Measurements from ENCODE around the gene F8.
"Not testable (repeated sequence)": the region's sequence is repeated elsewhere in the genome, so short reads cannot be mapped to it uniquely, and the experiment has no call there.

Gene F8

DNA sequence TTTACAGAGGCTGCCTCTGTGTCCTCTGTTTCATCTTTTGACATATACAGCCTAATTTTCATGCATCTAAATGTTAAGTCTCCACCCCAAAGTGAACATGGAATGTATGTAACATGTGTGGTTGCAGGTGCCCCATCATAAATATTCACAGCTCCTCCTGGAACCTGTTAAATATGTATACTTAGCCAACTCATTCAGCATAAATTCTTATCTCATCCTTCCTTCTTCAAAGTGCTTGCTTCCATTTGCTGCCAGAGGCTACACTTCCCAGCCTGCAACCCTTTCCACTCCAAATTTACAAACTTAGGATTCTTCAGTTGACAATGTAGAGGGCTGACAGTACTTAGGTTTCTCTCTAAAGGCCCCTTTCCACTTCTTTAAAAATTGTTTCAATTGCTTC is 60.6 kb downstream of the F8 start:
- no peak overlapping the region for H3K4me3 ChIP-seq (ENCODE audit: low read length, poor library complexity, severe bottlenecking)
- no peaks in the 10 kb centered on the region for H3K79me2 ChIP-seq (ENCODE audit: insufficient read depth, low read length)
- no peaks in the 10 kb centered on the region for H3K36me3 ChIP-seq (ENCODE audit: insufficient read depth, low read length)
- H3K9me3 ChIP-seq (ENCODE audit: insufficient read depth, low read depth, low read length), result no peaks in the 10 kb centered on the region
- H4K20me1 ChIP-seq (ENCODE audit: insufficient read depth, low read length, poor library complexity, severe bottlenecking), result no peaks in the 10 kb centered on the region
- TF ChIP-seq EZH2phosphoT487 (IDR thresholded peaks at IDR 0.05; ENCODE audit: borderline replicate concordance), result no peak
- TF ChIP-seq, protein P1, sequence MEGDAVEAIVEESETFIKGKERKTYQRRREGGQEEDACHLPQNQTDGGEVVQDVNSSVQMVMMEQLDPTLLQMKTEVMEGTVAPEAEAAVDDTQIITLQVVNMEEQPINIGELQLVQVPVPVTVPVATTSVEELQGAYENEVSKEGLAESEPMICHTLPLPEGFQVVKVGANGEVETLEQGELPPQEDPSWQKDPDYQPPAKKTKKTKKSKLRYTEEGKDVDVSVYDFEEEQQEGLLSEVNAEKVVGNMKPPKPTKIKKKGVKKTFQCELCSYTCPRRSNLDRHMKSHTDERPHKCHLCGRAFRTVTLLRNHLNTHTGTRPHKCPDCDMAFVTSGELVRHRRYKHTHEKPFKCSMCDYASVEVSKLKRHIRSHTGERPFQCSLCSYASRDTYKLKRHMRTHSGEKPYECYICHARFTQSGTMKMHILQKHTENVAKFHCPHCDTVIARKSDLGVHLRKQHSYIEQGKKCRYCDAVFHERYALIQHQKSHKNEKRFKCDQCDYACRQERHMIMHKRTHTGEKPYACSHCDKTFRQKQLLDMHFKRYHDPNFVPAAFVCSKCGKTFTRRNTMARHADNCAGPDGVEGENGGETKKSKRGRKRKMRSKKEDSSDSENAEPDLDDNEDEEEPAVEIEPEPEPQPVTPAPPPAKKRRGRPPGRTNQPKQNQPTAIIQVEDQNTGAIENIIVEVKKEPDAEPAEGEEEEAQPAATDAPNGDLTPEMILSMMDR (conservative IDR thresholded peaks at IDR 0.05; ENCODE audit: low read length), result no peak
- no peaks in the 10 kb centered on the region for H3F3A ChIP-seq (ENCODE audit: low read depth)
- H3K9me2 ChIP-seq (replicated peaks; ENCODE audit: low read depth, low read length), result no peaks in the 10 kb centered on the region
- no peak overlapping the region for H3K4me2 ChIP-seq (ENCODE audit: low read depth, low read length, poor library complexity, severe bottlenecking)
- no peaks in the 10 kb centered on the region for H3K4me1 ChIP-seq (ENCODE audit: insufficient read depth, low read length, poor library complexity, severe bottlenecking)
- H3K27me3 ChIP-seq (ENCODE audit: insufficient read depth, low read length, poor library complexity, severe bottlenecking), result no peaks in the 10 kb centered on the region
- H2AFZ ChIP-seq (ENCODE audit: low read length), result no peak overlapping the region
- no peak overlapping the region for H3K9ac ChIP-seq (ENCODE audit: low read depth, low read length, poor library complexity, severe bottlenecking)

DNA sequence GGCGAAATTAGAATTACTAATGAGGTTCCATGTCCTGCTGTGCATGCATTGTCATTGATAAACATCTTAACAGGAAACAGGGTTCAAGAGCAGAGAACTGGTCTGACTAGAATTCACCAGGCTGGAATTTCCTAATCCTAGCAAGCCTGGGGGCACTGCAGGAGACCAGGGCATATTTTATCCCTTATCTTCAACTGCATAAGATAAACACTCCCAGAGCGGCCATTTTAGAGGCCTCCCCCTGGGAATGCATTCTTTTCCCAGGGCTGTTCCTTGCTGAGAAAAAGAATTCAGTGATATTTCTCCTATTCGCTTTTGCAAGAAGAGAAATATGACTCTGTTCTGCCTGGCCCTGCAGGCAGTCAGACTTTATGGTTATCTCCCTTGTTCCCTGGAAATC is 66.7 kb downstream of the F8 start:
- not testable (repeated sequence) for H3K4me2 ChIP-seq (ENCODE audit: low read depth, low read length, poor library complexity, severe bottlenecking); H3K9me3 ChIP-seq (ENCODE audit: insufficient read depth, low read depth, low read length); H3K9ac ChIP-seq (ENCODE audit: low read depth, low read length, poor library complexity, severe bottlenecking); H3F3A ChIP-seq (ENCODE audit: low read depth); H3K36me3 ChIP-seq (ENCODE audit: insufficient read depth, low read length); H3K4me1 ChIP-seq (ENCODE audit: insufficient read depth, low read length, poor library complexity, severe bottlenecking); H3K79me2 ChIP-seq (ENCODE audit: insufficient read depth, low read length); H3K9me2 ChIP-seq (replicated peaks; ENCODE audit: low read depth, low read length); H4K20me1 ChIP-seq (ENCODE audit: insufficient read depth, low read length, poor library complexity, severe bottlenecking); H2AFZ ChIP-seq (ENCODE audit: low read length); H3K4me3 ChIP-seq (ENCODE audit: low read length, poor library complexity, severe bottlenecking); H3K27me3 ChIP-seq (ENCODE audit: insufficient read depth, low read length, poor library complexity, severe bottlenecking)

DNA sequence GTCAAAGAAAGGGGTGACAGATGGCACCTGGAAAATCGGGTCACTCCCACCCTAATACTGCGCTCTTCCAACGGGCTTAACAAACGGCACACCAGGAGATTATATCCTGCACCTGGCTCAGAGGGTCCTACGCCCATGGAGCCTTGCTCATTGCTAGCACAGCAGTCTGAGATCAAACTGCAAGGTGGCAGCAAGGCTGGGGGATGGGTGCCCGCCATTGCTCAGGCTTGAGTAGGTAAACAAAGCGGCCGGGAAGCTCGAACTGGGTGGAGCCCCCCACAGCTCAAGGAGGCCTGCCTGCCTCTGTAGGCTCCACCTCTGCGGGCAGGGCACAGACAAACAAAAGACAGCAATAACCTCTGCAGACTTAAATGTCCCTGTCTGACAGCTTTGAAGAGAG is 83.3 kb downstream of the F8 start:
- not testable (repeated sequence) for H3K9me2 ChIP-seq (replicated peaks; ENCODE audit: low read depth, low read length); H3K36me3 ChIP-seq (ENCODE audit: insufficient read depth, low read length); H2AFZ ChIP-seq (ENCODE audit: low read length); H3K4me1 ChIP-seq (ENCODE audit: insufficient read depth, low read length, poor library complexity, severe bottlenecking); H3K9ac ChIP-seq (ENCODE audit: low read depth, low read length, poor library complexity, severe bottlenecking); H3K9me3 ChIP-seq (ENCODE audit: insufficient read depth, low read depth, low read length); H3K4me2 ChIP-seq (ENCODE audit: low read depth, low read length, poor library complexity, severe bottlenecking); H4K20me1 ChIP-seq (ENCODE audit: insufficient read depth, low read length, poor library complexity, severe bottlenecking); H3K27me3 ChIP-seq (ENCODE audit: insufficient read depth, low read length, poor library complexity, severe bottlenecking); H3K4me3 ChIP-seq (ENCODE audit: low read length, poor library complexity, severe bottlenecking); H3F3A ChIP-seq (ENCODE audit: low read depth); H3K79me2 ChIP-seq (ENCODE audit: insufficient read depth, low read length)

- not testable (repeated sequence) for H3K9me3 ChIP-seq (ENCODE audit: insufficient read depth, low read depth, low read length); H2AFZ ChIP-seq (ENCODE audit: low read length); H3K9ac ChIP-seq (ENCODE audit: low read depth, low read length, poor library complexity, severe bottlenecking); H3K4me1 ChIP-seq (ENCODE audit: insufficient read depth, low read length, poor library complexity, severe bottlenecking); H3K9me2 ChIP-seq (replicated peaks; ENCODE audit: low read depth, low read length); H3K4me2 ChIP-seq (ENCODE audit: low read depth, low read length, poor library complexity, severe bottlenecking); H3K36me3 ChIP-seq (ENCODE audit: insufficient read depth, low read length); H3K4me3 ChIP-seq (ENCODE audit: low read length, poor library complexity, severe bottlenecking); H4K20me1 ChIP-seq (ENCODE audit: insufficient read depth, low read length, poor library complexity, severe bottlenecking); H3F3A ChIP-seq (ENCODE audit: low read depth); H3K27me3 ChIP-seq (ENCODE audit: insufficient read depth, low read length, poor library complexity, severe bottlenecking); H3K79me2 ChIP-seq (ENCODE audit: insufficient read depth, low read length)
These were observed 97.8 kb downstream of the F8 start for GRCh38 chrX:154924771-154925170.

- H3K27me3 ChIP-seq (ENCODE audit: insufficient read depth, low read length, poor library complexity, severe bottlenecking), result no peaks in the 10 kb centered on the region
- peak overlapping the region; percentile 95 for H2AFZ ChIP-seq (ENCODE audit: low read length)
- H3K4me3 ChIP-seq (ENCODE audit: low read length, poor library complexity, severe bottlenecking), result peak overlapping the region; percentile 72
- peak overlapping the region; percentile 56 for H3K9ac ChIP-seq (ENCODE audit: low read depth, low read length, poor library complexity, severe bottlenecking)
- no peaks in the 10 kb centered on the region for H3K9me3 ChIP-seq (ENCODE audit: insufficient read depth, low read depth, low read length)
- H3K36me3 ChIP-seq (ENCODE audit: insufficient read depth, low read length), result no peaks in the 10 kb centered on the region
- peak overlapping the region; percentile 57 for H3K4me2 ChIP-seq (ENCODE audit: low read depth, low read length, poor library complexity, severe bottlenecking)
- no peak for TF ChIP-seq EZH2phosphoT487 (IDR thresholded peaks at IDR 0.05; ENCODE audit: borderline replicate concordance)
- TF ChIP-seq, protein P1 (conservative IDR thresholded peaks at IDR 0.05; ENCODE audit: low read length), result peak; percentile 81
- no peaks in the 10 kb centered on the region for H4K20me1 ChIP-seq (ENCODE audit: insufficient read depth, low read length, poor library complexity, severe bottlenecking)
- no peaks in the 10 kb centered on the region for H3F3A ChIP-seq (ENCODE audit: low read depth)
- H3K4me1 ChIP-seq (ENCODE audit: insufficient read depth, low read length, poor library complexity, severe bottlenecking), result peaks cover 8% of the 10 kb centered on the region
- H3K79me2 ChIP-seq (ENCODE audit: insufficient read depth, low read length), result no peaks in the 10 kb centered on the region
- no peaks in the 10 kb centered on the region for H3K9me2 ChIP-seq (replicated peaks; ENCODE audit: low read depth, low read length)
These were observed 104.5 kb downstream of the F8 start for GRCh38 chrX:154918060-154918483.
